GM12878 (cell line): ENCODE results near the gene FOXP1.

Experiments used
- BHLHE40 ChIP-seq, 2 experiments: fragments of 450-650 bp in 1 of 2; IDR thresholded peaks; 2 replicates each; pipeline ENCODE4 v1.6.1; 2011 to 2017; ENCODE audit warnings: low read depth in 2 of 2, borderline replicate concordance in 1 of 2, improper control_type of control experiment in 1 of 2, low read length in 1 of 2, mild to moderate bottlenecking in 1 of 2
- CHD1 ChIP-seq: IDR thresholded peaks from 2 replicates; pipeline ENCODE4 v1.6.1; 2012; ENCODE audit warnings: low read depth, low read length, improper control_type of control experiment
- CHD2 ChIP-seq: IDR thresholded peaks from 2 replicates; pipeline ENCODE4 v1.6.1; 2011; ENCODE audit warnings: low read depth, low read length, improper control_type of control experiment, borderline replicate concordance
- GABPA ChIP-seq: IDR thresholded peaks from 2 replicates; pipeline ENCODE4 v1.6.1; 2014; ENCODE audit warnings: antibody characterized with exemption, low read depth, mild to moderate bottlenecking, inconsistent platforms
- HDAC6 ChIP-seq: fragments of 200-600 bp; sonication (generic); IDR thresholded peaks from one replicate; pipeline ENCODE4 v1.8.0; 2017; ENCODE audit warnings: antibody characterized with exemption; ENCODE audit not compliant: unreplicated experiment
- MXI1 ChIP-seq: fragments of 150-350 bp; IDR thresholded peaks from 2 replicates; pipeline ENCODE4 v1.6.1; 2011; ENCODE audit warnings: low read depth, mild to moderate bottlenecking, inconsistent platforms, low read length, improper control_type of control experiment
- POLR2A ChIP-seq: IDR thresholded peaks from 2 replicates; pipeline ENCODE4 v1.6.1; 2011; ENCODE audit warnings: low read depth, mild to moderate bottlenecking, low read length
- POLR2AphosphoS5 ChIP-seq: IDR thresholded peaks from 2 replicates; pipeline ENCODE4 v1.6.1; 2011; ENCODE audit warnings: mild to moderate bottlenecking, low read length, inconsistent platforms
- SIX5 ChIP-seq: IDR thresholded peaks from 2 replicates; pipeline ENCODE4 v1.6.1; 2011; ENCODE audit warnings: mild to moderate bottlenecking, low read depth, low read length, moderate library complexity; ENCODE audit not compliant: severe bottlenecking
- TF ChIP-seq, protein P1 (sequence below), 3 experiments: IDR thresholded peaks in 2 of 3; conservative IDR thresholded peaks in 1 of 3; 2 replicates each; pipeline ENCODE4 v1.5.1; 2011; ENCODE audit warnings: low read depth in 3 of 3, low read length in 3 of 3, mild to moderate bottlenecking in 3 of 3, control low read depth in 2 of 3, moderate library complexity in 2 of 3, inconsistent platforms in 1 of 3, mixed read lengths in 1 of 3; ENCODE audit not compliant: control insufficient read depth in 2 of 3, insufficient read depth in 1 of 3; ENCODE audit errors: extremely low read depth in 1 of 3
- TF ChIP-seq, protein P2 (sequence below): IDR thresholded peaks from 2 replicates; pipeline ENCODE4 v1.6.1; 2012; ENCODE audit warnings: low read depth, low read length, improper control_type of control experiment

DNA sequence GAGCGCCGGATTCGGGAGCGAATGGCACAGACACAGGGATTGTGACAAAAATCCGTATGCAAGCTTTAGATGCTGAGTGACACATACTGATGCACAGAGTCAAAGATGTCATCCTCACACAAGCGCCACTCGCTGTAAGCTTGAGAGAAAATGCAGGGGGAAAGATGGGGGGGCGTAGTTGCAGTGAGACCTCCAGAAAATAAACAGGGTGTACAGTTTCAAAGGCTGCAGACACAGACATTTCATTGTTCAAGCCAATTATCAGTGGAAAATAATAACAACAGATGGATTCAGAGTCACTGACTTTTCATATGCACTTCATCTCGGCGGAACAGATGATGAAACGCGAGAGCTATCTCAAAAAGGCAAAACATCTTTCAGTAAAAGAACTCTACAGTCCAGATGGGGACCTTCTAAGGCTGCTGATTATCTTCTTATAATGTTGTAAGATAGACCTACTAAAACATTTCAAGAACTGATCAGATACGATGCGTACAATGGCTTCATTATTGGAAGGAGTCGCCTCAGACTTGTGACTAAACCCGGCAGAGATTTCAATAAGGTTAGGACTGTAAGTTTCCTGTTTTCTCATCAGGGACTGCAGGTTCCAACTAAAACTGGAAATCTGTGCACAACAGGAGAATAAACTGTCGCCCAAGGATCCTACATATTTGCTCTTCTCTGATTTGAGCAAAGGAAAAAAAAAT, 275.4 kb downstream of the FOXP1 start:
- TF ChIP-seq, protein P1, sequence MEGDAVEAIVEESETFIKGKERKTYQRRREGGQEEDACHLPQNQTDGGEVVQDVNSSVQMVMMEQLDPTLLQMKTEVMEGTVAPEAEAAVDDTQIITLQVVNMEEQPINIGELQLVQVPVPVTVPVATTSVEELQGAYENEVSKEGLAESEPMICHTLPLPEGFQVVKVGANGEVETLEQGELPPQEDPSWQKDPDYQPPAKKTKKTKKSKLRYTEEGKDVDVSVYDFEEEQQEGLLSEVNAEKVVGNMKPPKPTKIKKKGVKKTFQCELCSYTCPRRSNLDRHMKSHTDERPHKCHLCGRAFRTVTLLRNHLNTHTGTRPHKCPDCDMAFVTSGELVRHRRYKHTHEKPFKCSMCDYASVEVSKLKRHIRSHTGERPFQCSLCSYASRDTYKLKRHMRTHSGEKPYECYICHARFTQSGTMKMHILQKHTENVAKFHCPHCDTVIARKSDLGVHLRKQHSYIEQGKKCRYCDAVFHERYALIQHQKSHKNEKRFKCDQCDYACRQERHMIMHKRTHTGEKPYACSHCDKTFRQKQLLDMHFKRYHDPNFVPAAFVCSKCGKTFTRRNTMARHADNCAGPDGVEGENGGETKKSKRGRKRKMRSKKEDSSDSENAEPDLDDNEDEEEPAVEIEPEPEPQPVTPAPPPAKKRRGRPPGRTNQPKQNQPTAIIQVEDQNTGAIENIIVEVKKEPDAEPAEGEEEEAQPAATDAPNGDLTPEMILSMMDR (IDR thresholded peaks at IDR 0.05 in 2 of 3, conservative IDR thresholded peaks at IDR 0.05 in 1 of 3; ENCODE audit: control insufficient read depth in 2 of 3, extremely low read depth in 1 of 3, insufficient read depth in 1 of 3, low read depth in 3 of 3, low read length in 3 of 3): no peak
- no peak for TF ChIP-seq POLR2AphosphoS5
- TF ChIP-seq CHD2: no peak
- no peak for TF ChIP-seq POLR2A
- no peak for TF ChIP-seq BHLHE40 (IDR thresholded peaks at IDR 0.05; ENCODE audit: borderline replicate concordance in 1 of 2, low read depth in 2 of 2, low read length in 1 of 2)
- TF ChIP-seq GABPA: no peak
- no peak for TF ChIP-seq MXI1
- no peak for TF ChIP-seq HDAC6
- no peak for TF ChIP-seq CHD1
- no peak for TF ChIP-seq SIX5
- TF ChIP-seq, protein P2, sequence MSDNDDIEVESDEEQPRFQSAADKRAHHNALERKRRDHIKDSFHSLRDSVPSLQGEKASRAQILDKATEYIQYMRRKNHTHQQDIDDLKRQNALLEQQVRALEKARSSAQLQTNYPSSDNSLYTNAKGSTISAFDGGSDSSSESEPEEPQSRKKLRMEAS: no peak
